Stomach (tissue), 4 donors: ENCODE measurements around the gene TMEM250.
"Not testable (repeated sequence)": the region's sequence is repeated elsewhere in the genome, so short reads cannot be mapped to it uniquely, and the experiment has no call there.

ENCODE experiments used
- EP300 ChIP-seq: sonication (generic); formaldehyde crosslinking; IDR thresholded peaks from one replicate; pipeline ENCODE4 v1.6.1; 2017; ENCODE audit warnings: antibody characterized with exemption
- POLR2A ChIP-seq, 4 donors: fragments of 450-650 bp; IDR thresholded peaks; one replicate each; pipeline ENCODE4 v1.6.1; 2016; ENCODE audit warnings: antibody characterized with exemption in 4 of 4, control low read depth in 2 of 4, mild to moderate bottlenecking in 1 of 4, moderate library complexity in 1 of 4
- TF ChIP-seq, protein P1 (sequence below), 7 experiments: fragments of 450-650 bp in 4 of 7; fragments of 200-600 bp in 3 of 7; sonication (generic) in 3 of 7; IDR thresholded peaks; one replicate each; pipeline ENCODE4 v1.5.1; 2016 to 2019; ENCODE audit warnings: antibody characterized with exemption in 7 of 7, control low read depth in 2 of 7, mild to moderate bottlenecking in 1 of 7

DNA sequence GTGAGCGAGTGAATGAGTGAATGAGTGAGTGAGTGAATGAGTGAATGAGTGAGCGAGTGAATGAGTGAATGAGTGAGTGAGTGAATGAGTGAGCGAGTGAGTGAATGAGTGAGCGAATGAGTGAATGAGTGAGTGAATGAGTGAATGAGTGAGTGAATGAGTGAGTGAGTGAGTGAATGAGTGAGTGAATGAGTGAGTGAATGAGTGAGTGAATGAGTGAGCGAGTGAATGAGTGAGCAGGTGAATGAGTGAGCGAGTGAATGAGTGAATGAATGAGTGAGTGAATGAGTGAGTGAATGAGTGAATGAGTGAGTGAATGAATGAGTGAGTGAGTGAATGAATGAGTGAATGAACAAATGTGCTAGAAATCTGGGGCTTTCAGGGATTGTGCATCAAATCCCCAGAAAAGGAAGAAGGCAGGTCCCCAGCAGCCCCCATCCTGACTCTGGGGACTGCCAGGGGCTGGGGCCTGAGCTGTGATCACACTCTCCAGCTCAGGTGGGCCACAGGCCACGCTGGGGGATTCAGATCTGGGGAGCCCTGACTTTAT lies 32.1 kb upstream of the TMEM250 start:
- TF ChIP-seq, protein P1, sequence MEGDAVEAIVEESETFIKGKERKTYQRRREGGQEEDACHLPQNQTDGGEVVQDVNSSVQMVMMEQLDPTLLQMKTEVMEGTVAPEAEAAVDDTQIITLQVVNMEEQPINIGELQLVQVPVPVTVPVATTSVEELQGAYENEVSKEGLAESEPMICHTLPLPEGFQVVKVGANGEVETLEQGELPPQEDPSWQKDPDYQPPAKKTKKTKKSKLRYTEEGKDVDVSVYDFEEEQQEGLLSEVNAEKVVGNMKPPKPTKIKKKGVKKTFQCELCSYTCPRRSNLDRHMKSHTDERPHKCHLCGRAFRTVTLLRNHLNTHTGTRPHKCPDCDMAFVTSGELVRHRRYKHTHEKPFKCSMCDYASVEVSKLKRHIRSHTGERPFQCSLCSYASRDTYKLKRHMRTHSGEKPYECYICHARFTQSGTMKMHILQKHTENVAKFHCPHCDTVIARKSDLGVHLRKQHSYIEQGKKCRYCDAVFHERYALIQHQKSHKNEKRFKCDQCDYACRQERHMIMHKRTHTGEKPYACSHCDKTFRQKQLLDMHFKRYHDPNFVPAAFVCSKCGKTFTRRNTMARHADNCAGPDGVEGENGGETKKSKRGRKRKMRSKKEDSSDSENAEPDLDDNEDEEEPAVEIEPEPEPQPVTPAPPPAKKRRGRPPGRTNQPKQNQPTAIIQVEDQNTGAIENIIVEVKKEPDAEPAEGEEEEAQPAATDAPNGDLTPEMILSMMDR (IDR thresholded peaks at IDR 0.05), result not testable (repeated sequence)
- TF ChIP-seq POLR2A (IDR thresholded peaks at IDR 0.05); EP300: not testable (repeated sequence)
